Effector memory CD8-positive, alpha-beta T cell (primary cell): ENCODE data around the gene MYO16.

Experiments
- ATAC-seq: fragments of 150-1000 bp; cut with Tn5 transposase; replicated peaks from 2 replicates; pipeline ENCODE4 v1.10.0; 2021; ENCODE audit warnings: mild to moderate bottlenecking, moderate library complexity
- DNase-seq, 3 experiments: peaks; one replicate each; pipeline ENCODE4 v3.0.0; 2021
- H3K27ac Mint-ChIP-seq, 2 donors: one replicate each; pipeline ENCODE4 v1.8.0; 2022; ENCODE audit warnings: mild to moderate bottlenecking in 2 of 2, mixed read lengths in 2 of 2, moderate library complexity in 2 of 2
- H3K27me3 Mint-ChIP-seq, 2 donors: one replicate each; pipeline ENCODE4 v1.8.0; 2022; ENCODE audit warnings: mixed read lengths in 2 of 2
- H3K36me3 Mint-ChIP-seq: one replicate; pipeline ENCODE4 v1.8.0; 2022; ENCODE audit warnings: mild to moderate bottlenecking, moderate library complexity, mixed read lengths; ENCODE audit not compliant: insufficient read depth
- H3K4me1 Mint-ChIP-seq, 2 donors: one replicate each; pipeline ENCODE4 v1.8.0; 2022; ENCODE audit warnings: low read depth in 2 of 2, mixed read lengths in 2 of 2
- H3K4me3 Mint-ChIP-seq, 2 donors: one replicate each; pipeline ENCODE4 v1.8.0; 2022; ENCODE audit warnings: mild to moderate bottlenecking in 2 of 2, mixed read lengths in 2 of 2, moderate library complexity in 2 of 2
- H3K9me3 Mint-ChIP-seq, 2 donors: one replicate each; pipeline ENCODE4 v1.8.0; 2022; ENCODE audit warnings: mixed read lengths in 2 of 2

MYO16 gene

DNA sequence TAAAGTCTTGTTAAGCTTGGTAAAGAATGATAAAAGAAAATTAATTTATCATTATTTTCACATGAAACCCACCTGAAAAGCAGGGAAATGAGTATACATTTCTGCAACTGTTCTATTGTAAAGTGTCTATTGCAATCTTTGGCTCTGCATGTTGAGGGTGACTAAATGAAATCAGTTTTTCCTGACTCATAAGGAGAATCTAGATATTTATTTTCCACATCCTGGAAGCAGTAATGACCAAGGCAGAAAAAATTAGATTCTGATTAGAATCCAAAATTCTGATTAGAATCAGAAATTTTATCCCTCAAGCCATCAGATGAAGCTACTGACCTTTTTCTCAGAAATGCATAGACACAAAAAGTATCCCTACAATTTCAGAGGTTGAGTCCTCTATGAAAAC, 178.4 kb downstream of the MYO16 start:
- H3K4me3 Mint-ChIP-seq: no peak overlapping the region
- H3K4me1 Mint-ChIP-seq: no peaks in the 10 kb centered on the region
- no peaks in the 10 kb centered on the region for H3K36me3 Mint-ChIP-seq
- ATAC-seq: no peak
- no peak overlapping the region for H3K27ac Mint-ChIP-seq
- no peaks in the 10 kb centered on the region for H3K27me3 Mint-ChIP-seq
- DNase-seq: no peak
- H3K9me3 Mint-ChIP-seq: peaks cover 10 to 11% of the 10 kb centered on the region in 2 donors

DNA sequence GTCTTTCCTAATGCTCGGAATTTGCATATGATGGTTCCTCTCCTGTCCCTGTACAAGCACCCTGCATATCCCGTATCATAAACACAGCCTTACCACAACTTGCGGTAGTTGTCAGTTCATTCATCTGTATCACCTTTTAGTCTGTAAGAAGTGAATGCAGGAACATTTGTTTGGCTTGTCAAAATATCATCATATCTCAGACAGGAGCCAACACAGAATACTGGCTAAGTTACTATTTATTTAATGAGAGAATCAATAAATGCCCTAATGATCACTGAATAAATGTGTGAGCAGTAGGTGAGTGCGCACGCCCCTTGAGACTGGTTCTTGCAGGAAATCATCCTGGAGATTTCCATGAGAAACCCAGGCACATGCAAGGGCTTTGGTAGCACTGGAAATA, 182.8 kb downstream of the MYO16 start:
- H3K9me3 Mint-ChIP-seq: peaks cover 11 to 15% of the 10 kb centered on the region in 2 donors
- H3K36me3 Mint-ChIP-seq: no peaks in the 10 kb centered on the region
- ATAC-seq: no peak
- no peak overlapping the region for H3K27ac Mint-ChIP-seq
- H3K4me3 Mint-ChIP-seq: no peak overlapping the region
- no peaks in the 10 kb centered on the region for H3K4me1 Mint-ChIP-seq
- DNase-seq: no peak
- H3K27me3 Mint-ChIP-seq: no peaks in the 10 kb centered on the region

DNA sequence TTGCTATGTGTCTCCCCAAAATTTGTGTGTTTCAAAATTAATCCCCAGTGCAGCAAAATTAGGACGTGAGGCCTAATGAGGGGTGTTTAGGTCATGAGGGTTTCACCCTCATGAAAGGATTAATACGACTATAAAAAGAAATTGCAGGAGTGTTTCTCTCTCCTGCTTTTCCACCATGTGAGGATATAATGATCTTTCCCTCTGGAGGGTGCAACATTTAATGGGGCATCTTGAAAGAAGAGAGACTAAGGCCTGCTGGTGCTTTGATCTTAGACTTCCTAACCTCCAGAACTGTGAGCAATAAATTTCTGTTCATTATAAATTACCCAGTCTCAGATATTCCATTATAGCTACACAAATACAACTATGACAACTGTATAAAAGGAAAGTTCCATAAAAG, 183.2 kb downstream of the MYO16 start:
- H3K9me3 Mint-ChIP-seq: peaks cover 11 to 16% of the 10 kb centered on the region in 2 donors
- no peaks in the 10 kb centered on the region for H3K27me3 Mint-ChIP-seq
- H3K36me3 Mint-ChIP-seq: no peaks in the 10 kb centered on the region

DNA sequence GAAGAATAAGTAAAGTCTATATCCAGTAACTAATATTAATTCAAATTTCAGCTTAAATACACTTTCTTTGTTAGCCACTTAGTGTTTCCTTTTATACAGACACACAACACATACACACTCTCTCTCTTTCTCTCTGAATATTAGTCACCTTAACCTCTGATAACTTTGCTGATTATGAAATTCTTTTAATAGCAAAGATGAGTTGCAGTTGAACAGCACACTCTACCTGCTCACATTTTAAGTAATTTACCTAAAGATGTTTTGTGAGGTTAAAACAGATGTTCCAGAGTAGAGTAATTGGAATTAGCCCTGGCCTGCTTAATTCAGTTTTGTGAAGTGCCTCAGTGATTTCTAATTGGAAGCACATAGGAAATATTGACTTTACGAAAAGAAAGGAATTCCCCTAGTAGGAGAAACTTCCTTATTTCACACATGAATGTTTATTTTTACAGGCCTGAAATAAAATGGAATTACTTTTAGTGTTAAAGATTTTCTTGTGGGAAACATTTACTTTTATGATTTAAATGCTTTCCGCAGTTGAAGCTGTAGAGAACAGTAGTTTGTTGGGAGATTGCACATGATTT, 184.3 kb downstream of the MYO16 start:
- ATAC-seq (no peak), DNase-seq (no peak)
- no peak overlapping the region for H3K4me3 Mint-ChIP-seq
- no peak overlapping the region for H3K27ac Mint-ChIP-seq
- no peaks in the 10 kb centered on the region for H3K36me3 Mint-ChIP-seq
- H3K27me3 Mint-ChIP-seq: no peaks in the 10 kb centered on the region
- H3K4me1 Mint-ChIP-seq: no peaks in the 10 kb centered on the region
- peaks cover 11 to 16% of the 10 kb centered on the region in 2 donors for H3K9me3 Mint-ChIP-seq

More for the DNA sequence above, 183.2 kb downstream of the MYO16 start:
- H3K4me1 Mint-ChIP-seq: no peaks in the 10 kb centered on the region
- H3K4me3 Mint-ChIP-seq: no peak overlapping the region
- no peak overlapping the region for H3K27ac Mint-ChIP-seq
- DNase-seq: no peak
- no peak for ATAC-seq

DNA sequence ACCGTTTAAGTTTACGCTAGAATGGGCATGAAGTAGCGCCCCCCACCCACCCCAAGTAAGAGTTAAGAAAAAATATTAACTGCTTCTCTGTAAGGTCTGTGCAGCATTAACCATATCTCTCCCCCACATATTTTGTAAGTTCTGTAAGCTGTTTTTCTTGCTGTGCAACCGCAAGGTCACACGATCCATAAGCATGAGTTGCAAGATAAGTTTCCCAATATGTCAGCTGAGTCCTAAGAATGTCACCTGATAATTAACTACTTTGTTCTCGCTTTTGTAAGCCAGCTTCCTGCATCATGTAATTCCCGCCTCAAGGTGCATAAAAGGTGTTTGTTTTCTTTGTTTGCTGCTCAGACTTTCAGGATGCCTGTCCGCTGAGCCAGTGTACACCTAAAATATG, 187.0 kb downstream of the MYO16 start:
- H3K4me3 Mint-ChIP-seq: no peak overlapping the region
- peaks cover 10 to 12% of the 10 kb centered on the region in 2 donors for H3K9me3 Mint-ChIP-seq
- no peak for DNase-seq
- no peak for ATAC-seq
- H3K27ac Mint-ChIP-seq: no peak overlapping the region
- no peaks in the 10 kb centered on the region for H3K27me3 Mint-ChIP-seq
- H3K36me3 Mint-ChIP-seq: no peaks in the 10 kb centered on the region
- no peaks in the 10 kb centered on the region for H3K4me1 Mint-ChIP-seq

DNA sequence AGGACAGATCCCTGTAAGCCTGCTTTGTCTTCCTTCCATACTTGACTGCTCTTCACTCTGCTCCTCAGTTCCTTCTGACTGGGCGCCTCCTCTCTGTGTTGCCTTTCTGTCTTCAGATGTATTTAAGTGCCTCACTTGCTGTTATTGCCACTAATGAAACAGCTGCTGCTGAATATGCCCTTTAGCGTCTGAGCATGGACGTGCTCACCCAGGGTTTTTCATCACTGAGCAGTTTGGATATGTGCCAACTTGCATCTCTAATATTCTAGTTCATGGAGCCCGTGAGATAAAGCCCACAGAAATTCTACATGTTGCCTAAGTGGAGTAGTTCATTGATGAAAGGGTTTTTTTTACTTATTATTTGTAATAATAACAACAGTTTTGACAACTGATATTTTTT, 198.2 kb downstream of the MYO16 start:
- ATAC-seq: no peak
- H3K4me3 Mint-ChIP-seq: no peak overlapping the region
- no peak for DNase-seq
- no peaks in the 10 kb centered on the region for H3K4me1 Mint-ChIP-seq
- H3K36me3 Mint-ChIP-seq: no peaks in the 10 kb centered on the region
- peaks cover 0 to 4% of the 10 kb centered on the region in 2 donors for H3K9me3 Mint-ChIP-seq
- no peak overlapping the region for H3K27ac Mint-ChIP-seq
- H3K27me3 Mint-ChIP-seq: no peaks in the 10 kb centered on the region

DNA sequence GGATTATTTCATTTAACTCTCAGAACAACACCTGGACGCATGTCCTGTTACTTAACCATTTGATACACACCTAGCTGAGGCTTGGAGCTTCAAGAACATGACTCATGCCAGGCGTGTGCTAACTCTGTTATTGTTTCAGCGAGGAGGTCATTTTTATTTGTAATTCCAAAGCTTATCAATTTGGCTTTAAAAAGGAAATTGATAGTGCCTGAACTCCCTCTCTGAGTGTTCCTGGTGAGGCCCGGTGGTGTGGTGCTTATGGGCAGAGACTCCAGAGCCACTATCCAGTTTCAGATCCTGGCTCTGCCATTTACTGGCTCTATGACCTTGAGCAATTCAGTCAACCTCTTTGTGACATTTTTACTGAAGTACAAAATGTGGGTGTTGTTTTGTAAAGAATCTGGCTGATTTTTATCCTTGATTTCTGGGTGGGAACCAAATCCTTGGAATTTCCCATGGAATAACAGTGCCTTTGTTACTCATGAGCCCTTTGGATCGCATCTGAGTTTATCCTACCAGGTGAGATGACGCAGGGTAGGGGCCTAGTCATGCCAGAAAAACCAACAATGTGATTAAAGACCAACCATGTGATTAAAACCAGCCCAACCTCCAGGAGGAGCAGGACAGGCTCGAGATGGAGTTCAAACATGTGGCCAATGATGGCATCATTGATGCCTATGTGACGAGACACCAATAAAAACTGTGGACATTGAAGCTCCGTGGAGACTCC, 198.8 kb downstream of the MYO16 start:
- Mint-ChIP-seq H3K27me3 (no peaks in the 10 kb centered on the region), H3K4me3 (no peak overlapping the region), H3K4me1 (no peaks in the 10 kb centered on the region), H3K27ac (no peak overlapping the region), H3K9me3 (peaks cover 0 to 4% of the 10 kb centered on the region in 2 donors), H3K36me3 (no peaks in the 10 kb centered on the region)
- no peak for ATAC-seq
- DNase-seq: no peak

DNA sequence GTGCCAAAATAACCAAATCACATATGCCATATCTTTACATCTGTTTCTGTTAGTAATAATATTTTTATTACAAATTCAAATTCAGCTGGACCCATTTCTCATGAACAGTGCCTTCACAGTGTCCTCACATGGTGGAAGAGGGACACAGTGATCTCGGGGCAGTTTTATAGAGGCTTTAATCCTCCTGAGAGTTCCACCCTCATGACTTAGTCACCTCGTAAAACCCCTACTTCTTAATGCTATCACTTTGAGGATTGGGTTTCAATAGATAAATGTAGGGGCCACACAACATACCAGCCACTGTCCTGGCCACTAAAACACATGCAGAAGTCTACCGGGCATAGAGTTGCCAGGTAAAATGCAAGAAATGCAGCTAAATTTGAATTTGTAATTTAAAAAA, 201.5 kb downstream of the MYO16 start:
- ATAC-seq: no peak
- Mint-ChIP-seq H3K4me3 (no peak overlapping the region), H3K27me3 (no peaks in the 10 kb centered on the region), H3K27ac (no peak overlapping the region), H3K4me1 (no peaks in the 10 kb centered on the region), H3K36me3 (no peaks in the 10 kb centered on the region), H3K9me3 (peaks cover 0 to 4% of the 10 kb centered on the region in 2 donors)
- DNase-seq: no peak

DNA sequence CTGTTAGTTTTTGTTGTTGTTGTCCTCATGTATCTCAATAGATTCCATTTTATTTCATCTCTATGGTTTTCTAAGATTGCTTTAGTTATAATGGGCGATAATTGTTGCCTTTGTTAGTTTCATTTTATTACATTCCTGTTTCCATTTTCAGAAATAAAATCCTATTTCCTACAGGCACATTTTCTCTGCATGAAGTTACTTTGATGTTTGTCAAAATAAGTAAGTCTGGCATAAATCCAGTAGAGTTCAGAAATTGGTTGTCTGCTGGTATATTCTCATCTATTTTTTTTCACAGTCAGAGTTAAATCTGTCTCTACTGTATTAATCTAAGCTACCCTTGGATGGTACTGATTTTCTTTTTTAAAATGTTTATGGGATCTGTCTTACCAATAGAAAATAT, 204.1 kb downstream of the MYO16 start:
- no peaks in the 10 kb centered on the region for H3K27me3 Mint-ChIP-seq
- H3K36me3 Mint-ChIP-seq: no peaks in the 10 kb centered on the region
- H3K4me1 Mint-ChIP-seq: no peaks in the 10 kb centered on the region
- H3K9me3 Mint-ChIP-seq: no peaks in the 10 kb centered on the region
- no peak overlapping the region for H3K4me3 Mint-ChIP-seq
- ATAC-seq (no peak), DNase-seq (no peak)
- no peak overlapping the region for H3K27ac Mint-ChIP-seq

DNA sequence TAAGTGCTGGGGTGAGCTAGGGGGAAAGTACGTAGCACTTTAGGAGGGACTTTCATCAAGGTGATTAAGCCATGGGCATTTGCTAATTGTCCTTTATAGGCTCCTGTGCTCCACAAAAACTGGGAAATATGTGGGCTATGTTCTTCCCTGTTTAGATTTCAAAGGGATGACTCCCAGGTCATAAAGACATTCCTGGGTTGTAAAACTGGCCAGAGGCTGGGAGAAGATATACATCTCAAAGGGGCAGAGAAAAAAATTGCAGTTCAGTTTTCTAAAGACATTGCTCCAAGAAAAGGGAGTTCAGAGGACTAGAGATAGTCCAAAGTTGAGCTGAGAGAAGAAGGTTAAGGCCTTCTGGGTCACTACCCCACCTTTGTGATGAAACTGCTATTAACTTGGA, 204.8 kb downstream of the MYO16 start:
- Mint-ChIP-seq H3K27me3 (no peaks in the 10 kb centered on the region), H3K36me3 (no peaks in the 10 kb centered on the region), H3K4me3 (no peak overlapping the region), H3K4me1 (no peaks in the 10 kb centered on the region), H3K27ac (no peak overlapping the region), H3K9me3 (no peaks in the 10 kb centered on the region)
- ATAC-seq (no peak), DNase-seq (no peak)

DNA sequence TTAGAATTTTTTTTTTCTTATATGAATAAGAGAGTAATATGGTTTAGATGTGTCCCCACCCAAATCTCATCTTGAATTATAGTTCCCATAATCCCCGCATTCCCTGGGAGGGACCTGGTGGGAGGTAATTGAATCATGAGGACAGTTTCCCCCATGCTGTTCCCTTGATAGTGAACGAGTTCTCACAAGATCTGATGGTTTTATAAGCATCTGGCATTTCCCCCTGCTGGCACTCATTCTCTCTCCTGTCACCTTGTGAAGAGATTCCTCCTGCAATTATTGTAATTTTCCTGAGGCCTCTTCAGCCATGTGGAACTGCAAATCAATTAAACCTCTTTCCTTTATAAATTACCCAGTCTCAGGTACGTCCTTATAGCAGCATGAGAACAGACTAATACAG, 205.7 kb downstream of the MYO16 start:
- H3K27ac Mint-ChIP-seq: no peak overlapping the region
- H3K4me1 Mint-ChIP-seq: no peaks in the 10 kb centered on the region
- ATAC-seq: no peak
- no peak overlapping the region for H3K4me3 Mint-ChIP-seq
- H3K36me3 Mint-ChIP-seq: no peaks in the 10 kb centered on the region
- no peaks in the 10 kb centered on the region for H3K27me3 Mint-ChIP-seq
- no peaks in the 10 kb centered on the region for H3K9me3 Mint-ChIP-seq
- no peak for DNase-seq

DNA sequence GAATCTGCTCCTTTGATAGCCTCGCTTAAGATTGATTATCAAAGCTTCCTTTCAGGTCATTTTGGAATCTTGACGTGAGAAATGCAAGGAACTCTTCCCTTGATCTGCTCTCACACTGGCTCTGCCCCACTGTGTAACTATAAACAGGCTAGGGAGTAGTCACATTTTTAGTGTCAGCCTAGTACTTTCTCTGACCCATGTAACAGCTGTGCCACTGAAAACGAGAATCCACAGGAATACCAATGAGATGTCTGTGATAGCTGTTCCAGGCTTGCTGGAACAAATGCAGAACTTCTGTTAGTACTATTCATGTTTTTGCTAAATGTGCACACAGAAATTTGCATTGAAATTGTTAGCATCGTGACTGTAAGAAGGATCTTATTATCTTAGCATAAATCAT, 221.3 kb downstream of the MYO16 start:
- ATAC-seq (no peak), DNase-seq (no peak)
- Mint-ChIP-seq H3K9me3 (peaks cover 0 to 6% of the 10 kb centered on the region in 2 donors), H3K36me3 (no peaks in the 10 kb centered on the region), H3K4me3 (no peak overlapping the region), H3K27ac (no peak overlapping the region), H3K27me3 (peaks cover 0 to 5% of the 10 kb centered on the region in 2 donors), H3K4me1 (no peaks in the 10 kb centered on the region)

DNA sequence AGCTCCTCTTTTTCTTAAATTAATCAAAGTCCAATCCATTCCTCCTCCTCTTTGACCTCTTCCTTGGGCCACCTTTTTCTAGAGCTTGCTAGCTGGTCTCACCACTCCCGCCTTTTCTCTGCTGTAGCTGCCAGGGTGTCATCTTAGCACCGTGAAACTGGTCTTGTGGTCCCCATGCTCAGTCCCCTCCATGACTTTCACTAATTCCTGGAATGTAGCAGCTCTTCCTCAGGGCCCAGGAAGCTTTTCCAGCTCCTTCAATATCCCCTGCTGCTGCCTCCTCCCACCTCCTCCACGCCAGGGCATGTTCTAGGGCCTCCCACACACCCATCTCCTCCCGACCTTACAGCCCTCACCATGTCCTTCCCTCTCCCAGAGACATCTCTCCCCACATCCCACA, 222.2 kb downstream of the MYO16 start:
- Mint-ChIP-seq H3K9me3 (peaks cover 0 to 8% of the 10 kb centered on the region in 2 donors), H3K4me1 (no peaks in the 10 kb centered on the region), H3K36me3 (no peaks in the 10 kb centered on the region), H3K4me3 (no peak overlapping the region), H3K27me3 (peaks cover 0 to 5% of the 10 kb centered on the region in 2 donors), H3K27ac (no peak overlapping the region)
- DNase-seq (no peak), ATAC-seq (no peak)

DNA sequence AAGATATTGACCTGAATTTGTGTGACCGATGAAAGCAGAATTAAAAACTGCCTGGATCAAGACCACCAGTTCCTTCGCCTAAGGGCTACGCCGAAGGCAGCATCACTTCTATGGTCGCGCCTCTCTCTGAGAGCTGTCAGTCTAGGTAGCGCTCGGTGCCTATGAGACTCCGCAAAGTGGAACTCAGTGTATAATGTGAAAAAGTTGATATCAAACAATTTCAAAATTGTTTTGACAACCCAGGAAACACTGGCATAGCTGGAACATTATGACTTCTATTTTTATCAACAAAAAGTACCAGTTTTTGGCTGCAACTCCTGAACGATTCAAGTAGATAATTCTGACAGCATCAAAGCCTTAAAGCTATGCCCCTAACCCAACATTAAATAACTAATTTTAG, 223.6 kb downstream of the MYO16 start:
- Mint-ChIP-seq H3K4me1 (no peaks in the 10 kb centered on the region), H3K9me3 (peaks cover 0 to 6% of the 10 kb centered on the region in 2 donors), H3K27ac (no peak overlapping the region), H3K36me3 (no peaks in the 10 kb centered on the region), H3K4me3 (no peak overlapping the region), H3K27me3 (peaks cover 0 to 5% of the 10 kb centered on the region in 2 donors)
- ATAC-seq (no peak), DNase-seq (no peak)
